Naive thymus-derived CD8-positive, alpha-beta T cell (primary cell): Measurements from ENCODE around the gene OR4F6. TPM values are rescaled to one million over a fixed set of nuclear protein-coding genes. Genes with fewer than 3 reads are reported as not detected.

ENCODE experiments used
- polyA plus RNA-seq, 3 donors: library from polyadenylated mRNA; unstranded; fragments of 300-500 nt; fragmentation: Illumina TruSeq; gene quantifications; one replicate each; pipeline ENCODE4 v1.2.3, GENCODE V29; 2021
- total RNA-seq, 8 experiments: library from RNA in 2 of 8; stranded (reverse) in 2 of 8; gene quantifications; one replicate each; pipeline ENCODE4 v1.2.3 and lab custom pipeline; 2021 to 2026

The OR4F6 gene
- total and polyA plus RNA-seq, 5 experiments from 2014 or later: 0.30 TPM; not detected in 4

Other genes starting within 250 kb of the OR4F6 start
- gene TM2D3, start 151.1 kb upstream of the OR4F6 start, total RNA-seq: 10 to 100 TPM; 87.9 to 98.5 TPM
- 10 to 100 TPM; 28.1 to 32.3 (median 31.0) TPM for gene TM2D3, start 151.1 kb upstream of the OR4F6 start, polyA plus RNA-seq
- 10 to 100 TPM; 32.0 to 37.6 TPM for gene TARS3, start 79.0 kb upstream of the OR4F6 start, total RNA-seq
- gene TARS3, start 79.0 kb upstream of the OR4F6 start, polyA plus RNA-seq: 10 to 100 TPM in 2 of 3 donors, 1 to 10 TPM in 1; 7.2 to 15.2 (median 11.9) TPM
- gene OR4F15, start 8.7 kb downstream of the OR4F6 start, total RNA-seq: not detected
- gene OR4F15, start 8.7 kb downstream of the OR4F6 start, polyA plus RNA-seq: not detected